ENCODE data around the gene GALNT2.

DNA sequence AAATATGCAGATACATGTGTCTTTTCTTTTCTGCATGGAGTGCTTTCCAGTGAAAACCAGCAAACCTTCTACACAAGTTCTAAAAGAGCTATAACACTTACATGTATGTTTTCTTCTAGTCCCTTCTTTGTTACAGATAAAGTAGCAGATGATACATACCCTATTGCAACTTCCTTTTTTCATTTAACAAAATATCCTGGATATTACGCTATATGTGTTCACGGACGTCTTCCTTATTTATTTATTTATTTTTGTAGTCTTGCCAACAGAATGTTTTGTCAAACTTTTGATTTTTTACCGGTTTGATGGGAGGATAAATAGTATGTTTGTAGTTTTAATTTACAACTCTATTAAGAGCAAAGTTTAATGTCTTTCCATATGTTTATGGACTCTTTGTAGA, 5.2 kb upstream of the GALNT2 start:
- TF ChIP-seq POLR2A (IDR thresholded peaks at IDR 0.05) (no peak), CTCF (IDR thresholded peaks at IDR 0.05) (no peak)

Measured in tibial nerve (tissue), 3 donors.